Ishikawa (cell line): ENCODE data around the gene AFF2.

Source experiments
- CEBPB ChIP-seq: IDR thresholded peaks from 2 replicates; pipeline ENCODE4 v1.6.1; 2012
- EGR1 ChIP-seq: IDR thresholded peaks from 2 replicates; pipeline ENCODE4 v1.6.1; 2012
- EP300 ChIP-seq: IDR thresholded peaks from 2 replicates; pipeline ENCODE4 v1.6.1; 2012; ENCODE audit warnings: borderline replicate concordance
- NFIC ChIP-seq: IDR thresholded peaks from 2 replicates; pipeline ENCODE4 v1.6.1; 2012
- RAD21 ChIP-seq: IDR thresholded peaks from 2 replicates; pipeline ENCODE4 v1.6.1; 2012; ENCODE audit warnings: low read depth
- REST ChIP-seq: IDR thresholded peaks from 2 replicates; pipeline ENCODE4 v1.6.1; 2012; ENCODE audit warnings: low read depth, mild to moderate bottlenecking

- TF ChIP-seq EP300, result no peak
- TF ChIP-seq RAD21, result no peak
- TF ChIP-seq CEBPB, result no peak
- TF ChIP-seq EGR1, result no peak
- no peak for TF ChIP-seq NFIC
- no peak for TF ChIP-seq REST
Measured at GRCh38 chrX:148512453-148512852, 12.0 kb downstream of the AFF2 start.
